GM12801 (cell line): ENCODE data around the gene ACY1.

Source experiments
- CTCF ChIP-seq: IDR thresholded peaks from one replicate; pipeline ENCODE4 v1.5.1; 2011; ENCODE audit warnings: control low read depth; ENCODE audit not compliant: insufficient read length; ENCODE audit errors: extremely low read depth

Gene ACY1

GRCh38 chr3:51968170-51968775 is 15.1 kb upstream of the ACY1 start:
- no peak for TF ChIP-seq CTCF

DNA sequence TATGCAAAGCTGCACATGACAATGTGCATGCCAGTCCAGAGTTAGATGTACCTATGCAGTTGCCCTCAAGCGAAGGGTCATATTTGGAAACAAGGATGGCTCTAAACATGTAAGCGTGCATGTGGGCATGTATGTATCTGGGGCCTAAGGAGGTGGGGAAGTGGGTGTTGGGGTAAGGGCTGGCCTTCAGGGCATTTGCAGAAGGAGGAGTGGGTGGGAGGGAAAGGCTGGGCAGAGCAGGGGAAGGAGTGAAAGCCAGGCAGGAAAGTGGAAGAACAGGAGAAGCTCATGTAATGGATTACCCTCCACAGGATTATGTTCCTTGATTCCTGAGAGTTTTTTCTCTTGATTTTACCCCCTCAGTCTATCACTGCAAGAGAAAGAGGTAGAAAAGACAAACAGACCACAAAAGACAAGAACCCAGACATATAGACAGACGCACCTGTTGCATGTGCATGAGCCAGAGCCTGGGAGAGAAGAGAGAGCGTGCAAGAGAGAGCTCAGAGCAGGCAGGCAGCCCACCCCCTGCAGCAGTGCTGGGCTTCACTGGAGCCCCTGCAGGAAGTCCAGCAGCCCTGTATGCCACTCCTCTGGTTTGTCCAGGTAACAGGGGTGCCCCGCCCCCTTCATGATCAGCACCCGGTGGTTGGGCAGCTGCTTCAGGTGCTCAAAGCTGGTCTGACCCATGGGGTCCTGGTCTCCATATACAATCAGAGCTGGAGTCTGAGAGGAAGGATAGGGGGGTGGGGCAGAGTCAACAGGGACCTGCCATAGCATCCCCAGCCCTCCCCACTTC is 14.3 kb upstream of the ACY1 start:
- TF ChIP-seq CTCF, result no peak

- TF ChIP-seq CTCF, result no peak
Observed at GRCh38 chr3:51969841-51970240, 13.5 kb upstream of the ACY1 start.

DNA sequence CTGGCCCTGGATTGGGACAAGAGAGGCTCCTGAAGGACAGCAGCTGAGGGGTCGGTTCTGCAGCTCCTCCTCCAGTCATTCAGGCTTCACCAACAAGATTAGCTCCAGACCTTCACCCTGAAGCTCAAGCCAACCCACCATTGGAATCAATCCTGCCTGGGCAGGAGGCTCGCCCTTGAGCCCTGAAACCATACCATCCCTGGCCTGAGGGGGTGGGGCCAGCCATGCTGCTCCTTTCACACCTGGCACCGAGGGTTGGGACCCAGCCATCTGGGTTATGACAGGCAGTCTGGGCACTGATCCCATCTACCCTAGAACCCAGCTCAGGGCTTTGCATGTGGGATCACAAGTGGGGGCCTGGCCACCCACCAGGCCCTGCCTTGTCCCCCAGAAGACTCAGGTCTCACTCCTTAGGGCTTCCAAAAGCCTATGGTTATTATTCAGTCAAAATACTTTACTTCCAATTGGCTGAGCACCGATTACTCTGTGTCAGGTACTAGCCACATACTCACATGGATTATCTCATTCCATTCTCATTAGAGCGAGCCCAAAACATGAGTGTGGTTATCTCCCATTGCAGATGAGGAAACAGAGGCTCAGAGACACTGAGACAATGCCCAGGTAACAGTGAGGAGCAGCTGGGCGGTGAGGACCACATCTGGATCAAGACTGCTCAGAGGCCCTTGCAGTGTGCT is 12.6 kb upstream of the ACY1 start:
- TF ChIP-seq CTCF, result no peak

- TF ChIP-seq CTCF, result no peak
Observed at GRCh38 chr3:51971350-51971749, 12.0 kb upstream of the ACY1 start.

- no peak for TF ChIP-seq CTCF
Observed at GRCh38 chr3:51974277-51974962, 8.9 kb upstream of the ACY1 start.
